DMS53 treated with DMSO at 0.1 percent for 48 hours (cell line): Measurements from ENCODE around the gene TPST1.

Source experiments
- DNase-seq: peaks from one replicate; lab custom pipeline; 2025; ENCODE audit not compliant: unreplicated experiment; lab: John Stamatoyannopoulos, UW

Gene TPST1

DNA sequence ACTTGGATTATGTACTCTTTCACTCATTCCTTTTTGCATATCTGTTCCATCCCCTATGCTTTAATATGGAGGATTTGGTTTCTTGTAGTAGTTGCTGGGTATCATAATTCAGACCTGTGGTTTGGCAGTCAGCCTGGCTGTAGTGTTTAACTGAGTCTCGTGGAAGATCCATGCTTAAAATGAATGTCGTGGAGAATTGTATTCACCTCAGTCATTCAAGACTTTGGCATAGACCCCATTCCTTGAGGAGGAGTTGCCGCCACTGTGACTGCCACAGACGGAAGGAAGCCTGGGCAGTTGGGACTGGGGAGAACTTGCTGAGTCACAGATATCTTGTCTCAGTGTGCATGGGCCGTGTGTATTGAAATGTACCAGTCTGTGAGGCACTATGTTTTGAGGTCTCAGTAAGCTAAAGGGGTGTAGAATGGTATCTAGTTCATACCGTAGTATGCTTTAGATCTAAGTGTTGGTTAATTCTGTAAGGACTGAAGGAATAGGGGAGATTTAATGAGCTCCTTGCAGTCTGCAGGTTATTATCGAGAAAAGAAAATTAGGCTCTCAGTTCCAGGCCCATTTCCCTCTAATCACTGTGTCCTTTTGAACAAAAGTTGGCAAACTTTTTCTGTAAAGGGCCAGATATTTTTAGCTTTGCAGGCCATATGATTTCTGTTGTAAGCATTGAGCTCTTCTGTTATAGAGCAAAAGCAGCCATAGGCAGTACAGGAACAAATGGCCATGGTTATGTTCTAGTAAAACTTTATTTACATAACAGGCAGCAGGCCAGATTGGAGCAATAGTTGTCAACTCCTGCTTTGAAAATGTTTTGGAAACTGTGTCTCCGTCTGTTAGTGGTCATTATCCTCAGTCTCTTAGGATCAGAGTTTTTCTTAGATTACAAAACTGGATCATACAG, 76.8 kb downstream of the TPST1 start:
- no peak for DNase-seq

DNA sequence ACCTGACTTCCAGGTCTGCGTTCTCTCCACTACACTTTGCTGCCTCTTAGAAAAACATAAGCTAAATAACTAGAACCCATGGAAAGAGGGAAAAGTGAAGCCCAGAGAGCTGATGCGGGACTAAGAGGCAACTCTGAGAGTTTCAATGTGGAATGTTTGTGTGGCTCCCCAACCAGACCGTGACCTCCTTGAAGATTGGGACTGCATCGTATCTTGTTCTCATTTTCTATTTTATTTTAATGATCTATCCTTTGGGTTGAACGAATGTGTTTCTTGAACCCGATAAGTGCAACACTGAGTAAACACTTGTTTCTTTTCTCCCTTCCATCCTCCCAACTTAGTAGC, 77.4 kb downstream of the TPST1 start:
- DNase-seq: no peak

DNA sequence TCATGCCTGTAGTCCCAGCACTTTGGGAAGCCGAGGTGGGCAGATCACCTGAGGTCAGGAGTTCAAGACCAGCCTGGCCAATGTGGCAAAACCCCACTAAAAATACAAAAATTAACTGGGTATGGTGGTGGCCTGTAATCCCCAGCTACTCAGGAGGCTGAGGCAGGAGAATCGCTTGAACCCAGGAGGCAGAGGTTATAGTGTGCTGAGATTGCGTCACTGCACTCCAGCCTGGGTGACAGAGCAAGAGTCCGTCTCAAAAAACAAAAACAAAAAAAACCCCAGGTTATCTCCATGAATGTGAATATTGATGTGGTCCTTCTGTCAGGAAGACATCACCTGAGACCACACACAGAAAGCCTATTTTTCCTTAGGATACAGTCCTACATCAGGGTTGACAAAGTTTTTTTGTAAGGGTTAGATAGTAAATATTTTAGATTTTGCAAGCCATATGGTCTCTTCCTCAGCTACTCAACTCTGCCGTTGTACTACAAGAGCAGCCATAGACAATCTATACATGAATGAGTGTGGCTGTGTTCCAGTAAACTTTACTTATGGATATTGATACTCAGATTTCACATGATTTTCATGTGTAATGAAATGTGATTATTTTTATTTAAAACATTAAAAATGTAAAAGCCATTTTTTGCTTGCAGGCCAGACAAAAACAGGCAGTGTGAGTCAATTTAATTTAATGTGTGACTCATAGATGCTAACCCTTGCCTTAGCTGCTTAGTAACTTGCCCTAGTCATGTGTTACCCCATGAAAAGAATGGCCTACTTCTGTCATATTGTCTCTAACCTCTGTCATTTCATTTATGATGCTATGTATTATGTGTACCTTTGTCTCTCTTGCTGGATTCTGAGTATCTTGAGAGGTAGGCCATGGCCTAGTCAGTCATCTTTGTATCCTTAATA, 78.1 kb downstream of the TPST1 start:
- no peak for DNase-seq

DNA sequence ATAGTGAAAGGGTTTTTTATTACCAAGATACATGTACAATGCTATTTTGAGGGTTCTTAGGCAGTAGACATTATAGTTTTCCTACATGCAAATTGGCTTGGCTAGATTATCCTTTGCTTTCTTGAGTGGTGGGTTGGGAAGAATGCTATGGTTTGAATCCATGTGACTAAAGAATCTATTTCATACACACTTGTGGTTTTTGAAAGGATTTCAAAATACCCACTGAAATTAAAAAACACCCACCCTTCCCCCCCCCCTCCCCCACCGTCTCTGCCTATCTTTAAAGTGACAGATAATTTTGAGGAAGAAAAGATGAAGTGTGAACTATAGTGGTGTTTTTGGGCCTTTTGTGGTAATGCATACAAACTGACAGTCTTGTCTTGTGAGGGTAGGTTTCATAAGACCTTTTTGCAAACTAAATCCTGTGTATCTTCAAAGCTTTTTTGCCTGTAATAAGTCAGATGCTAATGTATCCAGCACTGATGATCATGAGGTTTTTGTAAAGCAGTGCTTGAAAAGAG, 90.9 kb downstream of the TPST1 start:
- DNase-seq: no peak

DNA sequence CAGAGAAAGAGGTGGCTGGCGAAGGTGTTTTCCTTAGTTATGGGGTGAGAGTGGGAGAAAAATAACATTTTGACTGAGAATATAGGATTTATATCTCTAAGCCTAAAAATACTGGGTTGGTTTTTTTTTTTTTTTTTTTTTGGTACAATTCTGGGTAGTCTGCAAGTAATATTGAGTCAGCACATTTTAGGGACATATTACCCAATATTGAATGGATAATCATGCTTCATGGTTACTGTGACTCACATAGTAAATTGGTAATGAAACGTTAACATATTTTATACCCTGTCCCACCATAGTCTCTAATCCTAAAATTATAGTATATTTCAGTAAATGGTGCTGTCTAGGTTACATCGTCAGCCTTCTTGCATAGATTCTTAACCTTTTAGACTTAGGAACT, 91.4 kb downstream of the TPST1 start:
- DNase-seq: no peak

DNA sequence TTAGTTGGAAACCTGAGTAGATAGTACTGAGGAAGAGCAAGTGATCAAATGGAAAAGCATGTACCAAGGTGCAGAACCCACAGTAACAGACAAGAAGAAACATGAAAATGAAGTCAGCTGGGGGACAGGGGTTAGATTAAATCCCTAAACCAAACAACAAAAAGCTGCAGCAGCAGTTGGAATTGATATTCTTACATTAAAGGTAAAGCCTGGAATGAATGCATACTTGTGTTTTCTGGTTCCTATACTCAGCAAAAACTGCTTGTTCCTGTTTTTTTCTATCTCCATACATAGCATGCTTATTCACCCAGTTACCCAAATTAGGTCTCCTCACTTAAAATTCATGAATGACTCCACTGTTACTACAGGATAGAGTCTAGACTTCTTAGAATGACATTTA, 92.4 kb downstream of the TPST1 start:
- no peak for DNase-seq

DNA sequence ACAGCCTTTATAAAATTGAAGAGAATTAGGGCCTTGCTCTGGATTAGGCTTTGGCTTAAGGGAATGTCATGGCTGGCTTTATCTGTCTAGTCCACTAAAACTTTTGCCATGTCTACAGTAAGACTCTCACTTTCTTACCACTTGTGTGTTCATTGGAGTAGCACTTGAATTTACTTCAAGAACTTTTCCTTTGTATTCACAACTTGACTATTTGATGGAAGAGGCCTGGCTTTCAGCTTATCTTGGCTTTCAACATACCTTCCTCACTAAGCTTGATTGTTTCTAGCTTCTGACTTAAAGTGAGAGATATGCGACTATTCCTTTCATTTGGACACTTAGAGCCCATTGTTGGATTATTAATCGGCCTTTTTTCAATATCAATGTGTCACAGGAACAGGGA, 96.1 kb downstream of the TPST1 start:
- no peak for DNase-seq

DNA sequence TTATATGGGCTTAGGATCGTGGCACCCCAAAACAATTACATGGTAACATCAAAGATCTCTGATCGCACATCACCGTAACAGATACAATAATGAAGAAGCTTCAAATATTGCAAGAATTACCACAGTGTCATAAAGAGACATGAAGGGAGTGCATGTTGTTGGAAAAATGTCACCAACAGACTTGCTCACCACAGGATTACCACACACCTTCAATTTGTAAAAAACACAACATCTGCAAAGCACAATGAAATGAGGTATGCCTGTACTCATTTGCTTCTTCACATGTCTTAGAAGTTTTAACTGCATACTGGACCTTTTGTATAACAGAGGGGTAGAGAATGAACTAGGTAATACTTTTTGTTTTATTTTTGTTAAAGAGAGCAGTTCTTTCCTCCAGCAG, 96.6 kb downstream of the TPST1 start:
- DNase-seq: no peak

DNA sequence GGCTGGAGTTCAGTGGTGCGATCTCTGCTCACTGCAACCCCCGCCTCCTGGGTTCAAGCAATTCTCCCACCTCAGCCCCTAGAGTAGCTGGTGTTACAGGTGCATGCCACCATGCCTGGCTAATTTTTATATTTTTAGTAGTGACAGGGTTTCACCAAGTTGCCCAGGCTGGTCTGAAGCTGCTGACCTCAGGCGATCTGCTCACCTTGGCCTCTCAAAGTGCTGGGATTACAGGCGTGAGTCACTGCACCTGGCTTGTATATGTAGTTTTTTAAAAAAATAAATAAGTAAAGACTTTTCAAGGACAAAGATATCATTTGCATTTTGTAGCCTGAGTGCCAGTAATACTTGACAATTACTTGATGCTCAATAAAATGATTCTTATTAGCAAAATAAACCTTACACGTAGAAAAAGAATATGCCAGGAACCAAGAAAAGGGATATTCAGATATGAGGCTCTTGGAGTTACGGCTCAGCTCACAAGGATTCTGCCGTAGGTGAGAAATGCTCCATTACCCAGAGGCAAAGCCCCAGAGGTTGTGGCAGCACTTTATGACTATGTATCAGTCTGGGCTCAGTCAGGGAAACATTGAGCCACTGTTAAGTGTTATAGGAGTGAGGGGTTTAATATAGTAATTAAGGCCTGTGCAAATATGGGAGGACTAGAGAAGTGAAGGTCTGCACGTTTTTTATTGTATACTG, 98.5 kb downstream of the TPST1 start:
- DNase-seq: no peak

DNA sequence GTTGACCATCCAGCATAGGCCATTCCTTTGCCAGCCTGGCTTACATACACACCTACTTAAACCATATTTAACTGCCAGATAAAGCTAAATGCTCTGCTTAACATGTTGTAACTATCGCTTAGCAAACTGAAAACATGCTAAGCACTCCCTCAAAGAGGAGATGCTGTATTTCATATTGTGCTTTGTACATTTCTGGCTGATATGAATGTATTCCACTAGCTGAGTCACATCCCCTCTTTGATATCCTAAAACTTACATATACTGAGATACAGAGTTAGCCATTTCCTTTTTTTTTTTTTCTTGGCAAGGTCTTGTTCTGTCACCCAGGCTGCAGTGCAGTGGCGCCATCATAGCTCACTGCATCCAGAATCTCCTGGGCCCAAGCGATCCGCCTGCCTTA, 99.4 kb downstream of the TPST1 start:
- no peak for DNase-seq

DNA sequence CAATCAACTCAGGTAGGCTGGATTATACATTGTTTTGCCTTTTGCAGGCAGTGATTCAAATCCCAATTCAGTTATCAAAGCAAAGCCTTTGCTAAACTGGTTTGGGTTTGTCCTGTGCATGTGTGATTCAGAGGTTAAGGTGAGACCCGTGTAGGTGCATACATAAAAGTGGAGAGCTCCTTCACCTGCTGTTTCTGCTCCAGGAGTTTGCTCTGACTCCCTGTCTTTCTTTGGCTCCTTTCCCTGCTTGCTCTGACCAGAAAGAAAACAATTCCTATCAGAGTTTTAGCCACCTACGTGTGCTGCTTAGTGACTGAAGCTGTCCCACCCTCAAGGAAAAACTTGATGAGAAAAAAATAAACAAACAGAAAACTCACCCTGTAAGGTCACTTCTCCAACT, 101.1 kb downstream of the TPST1 start:
- DNase-seq: no peak

DNA sequence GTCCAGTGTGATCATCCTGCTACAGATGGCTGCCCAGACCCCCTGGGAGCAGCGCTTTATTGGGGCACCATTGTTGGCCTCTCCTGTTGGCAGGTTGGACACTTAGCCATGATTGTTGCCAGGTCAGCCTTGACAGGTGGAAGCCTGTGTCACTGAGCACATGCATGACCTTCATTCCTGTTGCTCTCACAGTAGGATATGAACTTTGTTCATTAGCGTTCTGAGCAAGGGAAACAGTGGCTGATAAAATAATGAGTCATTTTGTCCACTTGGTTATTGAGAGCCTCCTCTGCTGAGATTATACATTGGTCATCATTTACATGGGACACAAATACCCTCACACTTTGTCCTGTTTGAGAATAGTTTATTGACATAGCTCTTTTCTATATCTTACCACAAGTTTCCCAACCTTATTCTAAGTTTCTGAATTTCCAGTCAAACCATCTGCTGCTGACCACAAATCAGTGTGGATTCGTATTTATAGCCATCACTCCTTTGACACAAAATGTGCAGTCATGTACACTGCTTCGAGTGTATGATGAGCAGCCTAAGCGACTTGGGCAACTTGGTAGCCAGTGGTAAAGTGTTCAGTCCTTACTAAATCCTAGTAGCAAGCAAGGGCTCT, 102.6 kb downstream of the TPST1 start:
- peak; percentile 15 for DNase-seq

DNA sequence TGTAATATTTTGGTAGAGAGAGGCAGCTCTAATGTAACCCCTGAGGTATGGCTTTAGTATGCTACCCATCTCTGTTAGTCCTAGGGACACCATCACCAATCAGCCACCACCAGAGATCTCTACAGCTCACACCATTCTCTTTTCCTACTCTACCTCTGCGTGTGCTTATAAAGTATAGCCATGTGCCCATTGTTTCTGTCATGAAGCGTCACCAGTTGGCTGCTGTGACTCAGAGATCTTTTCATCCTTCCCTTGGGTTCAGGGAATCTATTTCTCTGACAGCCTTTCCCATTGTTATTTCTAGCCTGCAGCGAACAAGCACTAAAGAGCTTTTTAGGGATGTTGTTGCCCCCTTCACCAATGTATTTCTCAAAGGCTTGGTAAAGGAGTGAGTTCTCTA, 103.3 kb downstream of the TPST1 start:
- DNase-seq: no peak

DNA sequence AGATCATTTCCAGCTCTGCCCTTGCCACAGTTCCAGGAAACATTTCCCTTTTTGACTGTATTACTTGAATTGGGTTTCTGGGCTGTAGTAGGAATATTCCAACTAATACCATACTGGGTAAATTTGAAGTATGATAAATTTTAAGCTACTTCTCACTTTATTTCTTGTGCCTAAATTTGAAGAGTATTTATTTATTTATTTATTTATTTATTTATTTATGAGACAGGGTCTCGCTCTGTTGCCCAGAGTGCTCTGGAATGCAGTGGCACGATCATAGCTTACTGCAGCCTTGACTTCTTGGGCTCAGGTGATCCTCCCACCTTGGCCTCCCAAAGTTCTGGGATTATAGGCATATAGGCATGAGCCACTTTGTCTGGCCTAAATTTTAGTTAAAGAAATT, 105.5 kb downstream of the TPST1 start:
- no peak for DNase-seq

DNA sequence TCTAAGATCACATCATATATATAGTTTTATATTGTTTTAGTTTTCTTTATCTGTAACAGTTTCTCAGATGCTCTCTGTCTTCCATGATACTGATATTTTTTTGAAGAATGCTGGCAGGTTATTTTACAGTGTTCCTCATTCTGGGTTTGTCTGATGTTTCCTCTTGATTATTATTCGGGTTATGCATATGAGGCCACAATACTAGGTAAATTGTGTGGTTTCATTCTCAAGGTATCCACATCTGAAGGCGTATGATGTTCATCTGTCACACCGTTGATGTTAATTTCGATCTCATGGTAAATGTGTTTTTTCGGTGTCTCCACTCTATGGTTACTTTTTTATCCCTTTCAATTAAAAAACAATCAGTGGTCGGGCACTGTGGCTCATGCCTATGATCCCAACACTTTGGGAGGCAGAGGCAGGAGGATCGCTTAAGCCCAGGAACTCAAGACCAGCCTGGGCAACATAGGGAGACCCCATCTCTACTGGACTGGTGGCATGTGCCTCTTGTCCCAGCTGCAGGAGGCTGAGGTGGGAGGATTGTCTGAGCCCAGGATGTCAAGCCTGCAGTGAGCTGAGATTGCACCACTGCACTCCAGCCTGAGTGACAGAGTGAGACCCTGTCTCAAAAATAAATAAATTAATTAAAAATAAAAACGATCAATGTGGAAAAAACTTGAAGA, 108.9 kb downstream of the TPST1 start:
- DNase-seq: no peak

DNA sequence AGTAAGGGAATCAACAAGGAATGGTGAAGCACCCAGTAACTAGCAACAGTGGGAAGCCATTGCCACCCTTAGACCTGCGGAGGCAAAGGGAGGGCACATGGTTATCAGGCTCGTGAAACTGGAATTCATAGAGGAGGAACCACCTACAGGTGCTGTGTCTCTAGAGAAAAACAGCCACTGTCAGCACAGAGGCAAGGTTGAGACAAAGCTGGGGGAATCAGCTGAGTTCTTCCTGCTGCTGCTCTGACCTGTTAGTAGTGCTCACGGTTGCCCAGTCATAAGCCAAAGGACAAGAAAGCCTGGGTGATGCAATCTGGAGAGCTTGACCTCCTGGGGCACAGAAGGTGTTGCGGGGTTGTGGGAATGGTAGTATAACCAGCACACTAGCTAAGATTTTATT, 110.1 kb downstream of the TPST1 start:
- no peak for DNase-seq

DNA sequence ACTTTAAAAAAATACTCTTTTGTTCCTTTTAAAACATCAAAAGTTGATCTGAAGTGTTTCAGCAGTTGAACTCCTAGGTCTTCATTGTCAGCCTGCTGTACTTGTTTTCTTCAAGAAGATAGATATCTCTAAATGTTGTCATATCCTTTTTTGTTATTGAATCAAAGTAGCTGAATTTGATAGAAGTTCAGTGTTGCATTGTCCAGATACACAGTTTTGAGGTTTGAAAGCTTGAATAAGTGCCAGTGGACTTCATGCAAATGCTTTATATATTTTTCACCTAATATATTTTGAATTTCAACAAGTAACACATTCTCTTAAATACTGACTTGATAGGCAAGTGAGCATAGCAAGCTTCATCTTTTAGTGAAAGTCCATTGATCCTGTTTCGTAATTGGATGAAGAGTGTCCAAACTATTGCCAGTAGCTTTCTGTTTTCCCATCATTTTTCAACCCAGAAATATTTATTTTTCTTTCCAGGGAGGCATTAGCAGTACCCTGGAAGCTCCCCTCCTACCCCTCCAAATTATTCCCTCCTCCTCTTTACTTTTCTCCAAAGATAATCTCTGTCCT, 114.4 kb downstream of the TPST1 start:
- no peak for DNase-seq

DNA sequence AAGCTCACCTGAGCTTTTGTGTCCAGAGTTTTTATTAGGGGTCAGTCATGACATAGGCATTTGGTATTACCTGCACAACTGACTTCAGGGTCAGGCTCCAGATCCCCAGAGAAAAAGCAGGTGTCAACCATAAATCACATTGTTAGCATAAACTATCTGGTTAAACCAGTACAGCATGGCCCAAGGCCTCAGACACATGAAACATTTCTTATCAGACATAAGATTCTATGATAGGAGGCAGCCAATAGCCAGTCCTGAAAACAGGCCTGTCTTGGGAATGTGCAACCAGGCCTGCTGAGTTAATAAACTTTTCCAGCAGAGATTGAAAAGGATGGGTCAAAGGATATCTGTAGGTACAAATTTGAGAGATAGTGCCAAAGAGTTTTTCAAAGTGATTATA, 116.1 kb downstream of the TPST1 start:
- DNase-seq: no peak

DNA sequence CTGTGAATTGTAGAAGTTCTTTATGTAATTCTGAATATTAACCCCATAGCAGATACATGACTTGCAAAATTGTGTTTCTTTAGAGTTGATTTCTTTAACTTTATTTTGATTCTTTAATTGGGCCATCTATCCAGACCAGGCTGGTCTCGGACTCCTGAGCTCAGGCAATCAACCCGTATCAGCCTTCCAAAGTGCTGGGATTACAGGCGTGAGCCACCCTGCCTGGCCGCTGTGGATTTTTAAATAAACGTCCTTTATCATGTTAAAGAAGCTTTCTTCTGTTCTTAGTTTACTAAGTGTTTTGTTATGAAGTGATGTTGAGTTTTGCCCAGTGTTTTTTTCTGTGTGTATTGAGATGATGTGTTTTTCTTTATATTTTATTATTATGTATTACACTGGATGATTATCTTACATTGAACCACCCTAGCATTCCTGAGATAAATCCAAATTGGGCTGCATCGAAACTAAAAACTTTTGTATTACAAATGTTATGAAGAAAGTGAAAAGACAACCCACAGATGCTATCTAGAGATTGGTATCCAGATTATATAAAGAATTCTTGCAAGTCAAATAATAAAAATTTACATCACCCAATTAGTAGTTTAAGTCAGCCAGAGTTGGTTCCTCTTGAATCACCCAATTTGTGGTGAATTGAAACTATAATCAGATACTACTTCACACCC, 118.1 kb downstream of the TPST1 start:
- DNase-seq: no peak
